ENCODE measurements around the gene CCDC146.

DNA sequence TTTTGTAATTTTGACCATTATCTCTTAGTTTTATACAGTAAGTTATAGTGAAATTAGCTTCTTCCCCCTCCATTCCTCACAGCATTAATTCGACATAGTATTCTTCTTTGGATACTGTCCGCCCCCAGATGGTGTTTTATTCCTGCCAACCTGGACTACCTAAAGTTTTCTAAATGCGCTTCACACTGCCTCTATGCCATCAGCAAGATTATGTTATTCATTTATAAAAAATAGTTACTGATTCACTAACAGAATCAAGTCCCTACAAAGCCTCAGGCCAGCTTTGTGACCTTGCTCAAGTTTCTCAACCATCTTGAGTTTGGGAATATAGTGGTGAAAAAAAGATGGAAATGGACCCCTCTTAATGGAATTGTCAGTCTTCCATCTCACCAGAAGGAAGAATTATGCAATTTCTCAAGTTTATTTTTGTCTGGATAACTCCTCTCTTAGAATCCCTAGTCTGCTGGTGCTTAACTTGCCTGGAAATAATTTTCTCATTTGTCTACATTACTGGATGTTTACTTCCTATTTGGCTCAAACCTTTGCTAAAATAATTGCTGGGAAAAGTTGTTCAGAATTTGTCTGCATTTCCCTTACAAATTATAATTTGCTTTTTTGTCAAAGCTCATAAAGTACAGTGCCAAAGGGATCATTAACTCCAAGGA is 93.9 kb downstream of the CCDC146 start:
- no peak for TF ChIP-seq GATA2 (IDR thresholded peaks at IDR 0.05; ENCODE audit: low read depth, low read length)
- no peak for TF ChIP-seq GATA3 (IDR thresholded peaks at IDR 0.05; ENCODE audit: low read depth, low read length)

All from SH-SY5Y (cell line).